Fibroblast of lung (primary cell): ENCODE results near the gene CNOT9.

Source experiments
- EZH2 ChIP-seq: IDR thresholded peaks from 2 replicates; pipeline ENCODE4 v1.5.1; 2012; ENCODE audit warnings: low read length, control low read depth, mild to moderate bottlenecking; ENCODE audit errors: missing control alignments
- TF ChIP-seq, protein P1 (sequence below), 2 donors: IDR thresholded peaks in 1 of 2; conservative IDR thresholded peaks in 1 of 2; 1 replicate in 1 of 2; 2 replicates in 1 of 2; pipeline ENCODE4 v1.5.1; 2011 to 2012; ENCODE audit warnings: low read length in 2 of 2, control low read depth in 1 of 2, inconsistent platforms in 1 of 2, low read depth in 1 of 2, mild to moderate bottlenecking in 1 of 2

DNA sequence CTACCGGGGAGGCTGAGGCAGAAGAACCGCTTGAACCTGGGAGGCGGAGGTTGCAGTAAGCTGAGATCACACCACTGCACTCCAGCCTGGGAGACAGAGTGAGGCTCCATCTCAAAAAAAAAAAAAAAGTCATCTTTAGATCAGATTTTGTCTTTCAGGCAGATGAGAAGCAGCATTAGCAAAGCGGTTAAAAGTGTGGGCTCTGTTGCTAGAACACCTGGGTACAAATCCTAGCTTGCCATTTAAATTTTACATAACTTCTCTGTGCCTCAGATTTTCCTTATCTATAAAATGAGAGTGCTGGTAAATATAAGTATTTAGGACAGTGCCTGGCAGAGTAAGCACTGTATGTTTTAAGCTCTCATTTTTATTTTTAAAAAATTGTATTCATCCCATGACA is 8.2 kb downstream of the CNOT9 start:
- TF ChIP-seq EZH2: no peak
- TF ChIP-seq, protein P1, sequence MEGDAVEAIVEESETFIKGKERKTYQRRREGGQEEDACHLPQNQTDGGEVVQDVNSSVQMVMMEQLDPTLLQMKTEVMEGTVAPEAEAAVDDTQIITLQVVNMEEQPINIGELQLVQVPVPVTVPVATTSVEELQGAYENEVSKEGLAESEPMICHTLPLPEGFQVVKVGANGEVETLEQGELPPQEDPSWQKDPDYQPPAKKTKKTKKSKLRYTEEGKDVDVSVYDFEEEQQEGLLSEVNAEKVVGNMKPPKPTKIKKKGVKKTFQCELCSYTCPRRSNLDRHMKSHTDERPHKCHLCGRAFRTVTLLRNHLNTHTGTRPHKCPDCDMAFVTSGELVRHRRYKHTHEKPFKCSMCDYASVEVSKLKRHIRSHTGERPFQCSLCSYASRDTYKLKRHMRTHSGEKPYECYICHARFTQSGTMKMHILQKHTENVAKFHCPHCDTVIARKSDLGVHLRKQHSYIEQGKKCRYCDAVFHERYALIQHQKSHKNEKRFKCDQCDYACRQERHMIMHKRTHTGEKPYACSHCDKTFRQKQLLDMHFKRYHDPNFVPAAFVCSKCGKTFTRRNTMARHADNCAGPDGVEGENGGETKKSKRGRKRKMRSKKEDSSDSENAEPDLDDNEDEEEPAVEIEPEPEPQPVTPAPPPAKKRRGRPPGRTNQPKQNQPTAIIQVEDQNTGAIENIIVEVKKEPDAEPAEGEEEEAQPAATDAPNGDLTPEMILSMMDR (conservative IDR thresholded peaks at IDR 0.05 in 1 of 2, IDR thresholded peaks at IDR 0.05 in 1 of 2; ENCODE audit: low read depth in 1 of 2, low read length in 2 of 2): no peak
